ENCODE results near the gene ADAT3. TPM values are rescaled to one million over a fixed set of nuclear protein-coding genes. Genes with fewer than 3 reads are reported as not detected.

The ADAT3 gene
- 1.5 and 2.4 TPM in 2 replicates for total RNA-seq

GRCh38 chr19:1905110-1905862 lies at the start of gene ADAT3, which contains the start of gene SCAMP4:
Gene ADAT3 (plus strand): TSS chr19:1905399. CDS start chr19:1912048, 6,649 bp downstream.
Gene SCAMP4 (plus strand): TSS chr19:1905399. CDS start chr19:1915020, 9,621 bp downstream.

GRCh38 chr19:1863328-1863637 lies 41.9 kb upstream of the ADAT3 start, which contains the start of gene KLF16:
Gene KLF16 (minus strand): TSS chr19:1863579. CDS start chr19:1863497, 82 bp downstream.

GRCh38 chr19:1885398-1886119 lies 19.6 kb upstream of the ADAT3 start, which contains the start of gene ABHD17A:
Gene ABHD17A (minus strand): TSS chr19:1885496. CDS start chr19:1881566, 3,930 bp downstream.

GRCh38 chr19:1941146-1942077 lies 36.2 kb downstream of the ADAT3 start, which contains the start of gene CSNK1G2:
Gene CSNK1G2 (plus strand): TSS chr19:1941172. CDS start chr19:1969773, 28,601 bp downstream.

Other genes starting within 250 kb of the ADAT3 start
- gene ONECUT3, start 151.9 kb upstream of the ADAT3 start, total RNA-seq: not detected in 2 replicates
- 1.2 and 1.8 TPM in 2 replicates for gene ATP8B3, start 93.1 kb upstream of the ADAT3 start, total RNA-seq
- 4.4 and 8.0 TPM in 2 replicates for gene REXO1, start 56.9 kb upstream of the ADAT3 start, total RNA-seq
- 5.8 and 6.8 TPM in 2 replicates for gene KLF16, start 41.8 kb upstream of the ADAT3 start, total RNA-seq
- gene ABHD17A, start 19.9 kb upstream of the ADAT3 start, total RNA-seq: 134 and 138 TPM in 2 replicates
- 18.0 and 29.7 TPM in 2 replicates for gene SCAMP4, start within 50 bp of the ADAT3 start, total RNA-seq
- gene CSNK1G2, start 35.8 kb downstream of the ADAT3 start, total RNA-seq: 72.8 and 76.8 TPM in 2 replicates
- gene BTBD2, start 110.3 kb downstream of the ADAT3 start, total RNA-seq: 44.5 and 79.0 TPM in 2 replicates
- gene MKNK2, start 145.8 kb downstream of the ADAT3 start, total RNA-seq: 76.0 and 203 TPM in 2 replicates
- 16.4 and 23.9 TPM in 2 replicates for gene MOB3A, start 190.9 kb downstream of the ADAT3 start, total RNA-seq
- 0.81 and 0.85 TPM in 2 replicates for gene IZUMO4, start 191.5 kb downstream of the ADAT3 start, total RNA-seq
- 93.7 and 101 TPM in 2 replicates for gene AP3D1, start 246.2 kb downstream of the ADAT3 start, total RNA-seq

All from endothelial cell of coronary artery (primary cell).